Measurements from ENCODE around the gene CBLC.

The CBLC gene

GRCh38 chr19:44803442-44804428, 26.0 kb downstream of the CBLC start:
- no peak for DNase-seq

- no peak for DNase-seq
Observed at GRCh38 chr19:44806291-44806690, 28.6 kb downstream of the CBLC start.

GRCh38 chr19:44807162-44807561, 29.5 kb downstream of the CBLC start:
- DNase-seq = no peak

GRCh38 chr19:44807652-44808462, 30.2 kb downstream of the CBLC start:
- DNase-seq = no peak

- no peak for DNase-seq
Observed at GRCh38 chr19:44808463-44809371, 31.0 kb downstream of the CBLC start, which contains the start of gene BCAM. Gene BCAM, plus strand, starts transcription at chr19:44809103. Its CDS starts 22 bp downstream, at chr19:44809125.

GRCh38 chr19:44809577-44810233, 32.0 kb downstream of the CBLC start:
- DNase-seq = no peak

- DNase-seq = no peak
Observed at GRCh38 chr19:44810234-44811121, 32.8 kb downstream of the CBLC start.

- DNase-seq = no peak
Observed at GRCh38 chr19:44811122-44811419, 33.4 kb downstream of the CBLC start.

- no peak for DNase-seq
Observed at GRCh38 chr19:44812142-44812718, 34.5 kb downstream of the CBLC start.

- no peak for DNase-seq
Observed at GRCh38 chr19:44813070-44813840, 35.6 kb downstream of the CBLC start.

DNA sequence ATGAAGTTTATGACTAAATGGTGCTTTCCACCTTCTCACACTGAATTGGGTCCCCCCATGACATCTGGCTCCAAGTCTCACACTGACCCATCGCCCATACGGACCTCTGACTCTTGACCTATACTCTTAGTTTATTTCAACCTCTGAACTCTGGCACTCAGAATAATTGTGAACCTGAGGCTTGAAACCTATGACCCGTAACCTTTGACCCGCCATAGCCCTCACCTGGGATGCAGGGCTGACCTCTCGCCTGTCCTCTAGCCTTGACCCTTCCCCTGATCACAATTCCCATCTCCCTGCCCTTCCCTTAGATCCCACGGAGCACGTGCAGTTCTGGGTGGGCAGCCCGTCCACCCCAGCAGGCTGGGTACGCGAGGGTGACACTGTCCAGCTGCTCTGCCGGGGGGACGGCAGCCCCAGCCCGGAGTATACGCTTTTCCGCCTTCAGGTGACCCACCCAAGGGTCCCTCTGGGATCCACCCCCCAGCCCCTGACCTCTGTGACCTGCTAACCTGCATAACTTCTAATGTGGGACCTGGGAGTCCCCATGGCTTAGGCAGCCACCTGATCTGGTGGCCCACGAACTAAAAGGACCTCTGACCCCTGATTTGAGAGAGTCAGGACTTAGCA, 36.3 kb downstream of the CBLC start:
- no peak for DNase-seq

DNA sequence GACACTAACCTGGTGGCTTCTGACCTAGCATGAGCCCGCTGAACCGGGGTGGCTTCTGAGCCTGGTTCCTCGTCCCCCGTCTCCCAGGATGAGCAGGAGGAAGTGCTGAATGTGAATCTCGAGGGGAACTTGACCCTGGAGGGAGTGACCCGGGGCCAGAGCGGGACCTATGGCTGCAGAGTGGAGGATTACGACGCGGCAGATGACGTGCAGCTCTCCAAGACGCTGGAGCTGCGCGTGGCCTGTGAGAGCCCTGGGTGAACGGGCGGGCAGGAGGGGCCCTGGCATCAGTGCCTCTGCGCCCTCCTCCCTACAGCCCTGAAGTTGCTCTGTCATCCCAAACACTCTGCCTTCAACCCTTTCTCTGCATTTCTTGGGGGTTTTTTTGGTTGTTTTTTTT, 36.8 kb downstream of the CBLC start:
- DNase-seq = no peak

- DNase-seq = no peak
Observed at GRCh38 chr19:44816301-44816700, 38.6 kb downstream of the CBLC start.

DNA sequence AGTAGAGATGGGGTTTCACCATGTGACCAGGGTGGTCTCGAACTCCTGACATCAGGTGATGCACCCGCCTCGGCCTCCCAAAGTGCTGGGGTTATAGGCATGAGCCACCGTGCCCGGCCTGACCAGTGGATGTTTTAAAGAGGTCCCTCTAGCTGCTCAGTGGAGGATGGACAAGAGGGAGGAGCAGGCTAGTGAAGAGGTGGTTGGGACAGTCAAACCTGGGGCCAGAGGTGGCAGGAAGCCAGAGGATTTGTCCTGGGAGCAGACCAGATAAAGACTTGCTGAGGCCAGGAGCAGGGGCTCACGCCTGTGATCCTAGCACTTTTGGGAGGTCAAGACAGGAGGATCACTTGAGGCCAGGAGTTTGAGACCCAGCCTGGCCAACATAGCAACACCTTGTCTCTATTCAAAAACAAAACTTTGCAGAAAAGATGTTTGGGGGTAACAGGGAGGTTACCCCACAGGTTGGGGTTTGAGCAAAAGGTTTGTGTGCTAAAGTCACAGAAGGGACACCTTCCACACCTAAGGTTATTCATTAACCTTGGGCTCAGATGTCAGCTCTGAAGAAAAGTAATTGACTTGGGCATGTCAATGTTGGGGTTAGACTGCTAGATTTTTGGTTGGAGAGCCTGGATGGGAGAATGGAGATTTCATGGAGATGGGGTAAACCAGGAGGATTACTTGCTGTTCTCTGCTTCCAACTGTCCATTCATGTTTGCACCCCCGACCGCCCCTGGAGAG, 40.2 kb downstream of the CBLC start:
- DNase-seq = no peak

DNA sequence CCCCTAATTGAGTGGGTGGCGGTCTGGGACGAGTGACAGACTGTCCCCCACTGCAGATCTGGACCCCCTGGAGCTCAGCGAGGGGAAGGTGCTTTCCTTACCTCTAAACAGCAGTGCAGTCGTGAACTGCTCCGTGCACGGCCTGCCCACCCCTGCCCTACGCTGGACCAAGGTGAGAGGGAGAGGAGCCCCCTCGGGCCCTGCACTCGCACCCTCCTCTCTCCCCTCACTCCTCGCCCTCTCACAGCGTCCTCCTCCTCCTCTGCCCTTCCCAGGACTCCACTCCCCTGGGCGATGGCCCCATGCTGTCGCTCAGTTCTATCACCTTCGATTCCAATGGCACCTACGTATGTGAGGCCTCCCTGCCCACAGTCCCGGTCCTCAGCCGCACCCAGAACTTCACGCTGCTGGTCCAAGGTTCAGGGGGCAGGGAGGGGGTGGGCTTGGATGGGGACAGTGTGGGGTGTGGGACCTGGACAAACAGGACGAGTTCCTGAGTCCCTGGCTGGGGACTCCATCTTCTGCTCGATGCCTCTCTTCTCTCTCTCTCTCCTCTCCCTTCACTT, 40.9 kb downstream of the CBLC start:
- DNase-seq = no peak

GRCh38 chr19:44819246-44819832, 41.6 kb downstream of the CBLC start:
- DNase-seq = no peak

- DNase-seq = no peak
Observed at GRCh38 chr19:44820648-44821609, 43.2 kb downstream of the CBLC start.
